HepG2 (cell line): Measurements from ENCODE around the gene CLIC1. TPM values are rescaled to one million over a fixed set of nuclear protein-coding genes. Genes with fewer than 3 reads are reported as not detected.

ENCODE experiments used
- ZNF235 ChIP-seq: sonication (generic); formaldehyde crosslinking; IDR thresholded peaks from 2 replicates; pipeline ENCODE4 v1.8.1; 2023; ENCODE audit warnings: mild to moderate bottlenecking, missing genetic modification reagents, borderline replicate concordance
- ZNF367 ChIP-seq: sonication (generic); formaldehyde crosslinking; IDR thresholded peaks from 2 replicates; pipeline ENCODE4 v1.4.0; 2020; ENCODE audit warnings: missing genetic modification reagents, borderline replicate concordance
- ZNF703 ChIP-seq: sonication (generic); formaldehyde crosslinking; IDR thresholded peaks from 2 replicates; pipeline ENCODE4 v1.5.1; 2020; ENCODE audit warnings: missing genetic modification reagents, mild to moderate bottlenecking, moderate library complexity, borderline replicate concordance
- ZNF720 ChIP-seq: sonication (generic); formaldehyde crosslinking; IDR thresholded peaks from 2 replicates; pipeline ENCODE4 v1.4.0; 2020; ENCODE audit warnings: missing genetic modification reagents
- polyA plus RNA-seq, 8 experiments: library from polyadenylated mRNA; depleted of rRNA in 3 of 8; stranded (reverse) in 7 of 8; unstranded in 1 of 8; fragments of >200 nt; fragmentation: Illumina TruSeq in 4 of 8; extraction: Trizol in 4 of 8; gene quantifications; 2 replicates each; pipeline versions ENCODE4 v1.2.1 to v1.2.3, GENCODE V29; 2011 to 2016; ENCODE audit warnings: low read depth in 4 of 8, missing spikeins in 1 of 8, mixed read lengths in 1 of 8; ENCODE audit not compliant: insufficient read depth in 1 of 8
- total RNA-seq, 5 experiments: library from RNA; depleted of rRNA; stranded (reverse); fragments of >200 nt; fragmentation: Illumina TruSeq; extraction: Trizol; gene quantifications; 2 replicates each; pipeline ENCODE4 v1.2.3, GENCODE V29; 2016; ENCODE audit warnings: low read depth in 1 of 5
- TF ChIP-seq, protein P1 (sequence below): sonication (generic); formaldehyde crosslinking; IDR thresholded peaks from one replicate; pipeline ENCODE4 v1.5.1; 2020; ENCODE audit warnings: mild to moderate bottlenecking, missing genetic modification reagents; ENCODE audit errors: not compliant biosample characterization
- TF ChIP-seq, protein P2 (sequence below): sonication (generic); formaldehyde crosslinking; IDR thresholded peaks from 2 replicates; pipeline ENCODE4 v1.4.0; 2020; ENCODE audit warnings: missing genetic modification reagents
- TF ChIP-seq, protein P3 (sequence below): sonication (generic); formaldehyde crosslinking; IDR thresholded peaks from 2 replicates; pipeline ENCODE4 v1.5.0; 2020; ENCODE audit warnings: missing genetic modification reagents
- TF ChIP-seq, protein P4 (sequence below): sonication (generic); formaldehyde crosslinking; IDR thresholded peaks from 2 replicates; pipeline ENCODE4 v1.5.0; 2020; ENCODE audit warnings: missing genetic modification reagents

Gene CLIC1
- total and polyA plus RNA-seq, 2 of the 13 experiments (the other 11 are each of a cell fraction or from before 2014, with no cell fraction given): 602 to 891 TPM

DNA sequence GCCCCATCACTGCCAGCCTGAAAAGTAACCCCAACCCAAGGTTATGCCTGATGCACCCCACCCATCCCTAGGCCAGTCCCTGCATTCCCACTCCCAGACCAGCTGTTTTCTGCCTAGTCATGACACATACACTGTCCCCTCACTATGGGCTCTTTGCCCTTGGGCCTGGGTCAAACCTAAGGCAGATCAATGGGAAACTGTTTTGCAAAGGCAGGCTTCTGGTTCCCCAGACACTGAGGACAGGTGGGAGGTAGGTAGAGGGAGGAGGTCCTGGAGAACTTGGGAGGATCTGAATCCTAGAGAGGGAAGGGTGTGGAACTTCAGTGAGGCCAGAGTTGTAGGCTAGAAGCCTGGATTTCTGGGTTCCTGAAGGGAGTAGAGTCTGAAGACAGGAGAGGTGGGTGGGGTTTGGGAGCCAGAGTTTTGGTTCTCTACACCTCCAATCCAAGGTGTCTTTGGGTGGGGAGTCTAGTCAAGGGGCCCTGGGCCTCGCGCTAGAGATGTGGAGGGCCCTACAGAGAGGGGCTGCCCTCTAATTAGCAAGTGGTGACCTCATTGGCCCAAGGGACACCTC, 2.0 kb downstream of the CLIC1 start (continued):
- TF ChIP-seq, protein P1, sequence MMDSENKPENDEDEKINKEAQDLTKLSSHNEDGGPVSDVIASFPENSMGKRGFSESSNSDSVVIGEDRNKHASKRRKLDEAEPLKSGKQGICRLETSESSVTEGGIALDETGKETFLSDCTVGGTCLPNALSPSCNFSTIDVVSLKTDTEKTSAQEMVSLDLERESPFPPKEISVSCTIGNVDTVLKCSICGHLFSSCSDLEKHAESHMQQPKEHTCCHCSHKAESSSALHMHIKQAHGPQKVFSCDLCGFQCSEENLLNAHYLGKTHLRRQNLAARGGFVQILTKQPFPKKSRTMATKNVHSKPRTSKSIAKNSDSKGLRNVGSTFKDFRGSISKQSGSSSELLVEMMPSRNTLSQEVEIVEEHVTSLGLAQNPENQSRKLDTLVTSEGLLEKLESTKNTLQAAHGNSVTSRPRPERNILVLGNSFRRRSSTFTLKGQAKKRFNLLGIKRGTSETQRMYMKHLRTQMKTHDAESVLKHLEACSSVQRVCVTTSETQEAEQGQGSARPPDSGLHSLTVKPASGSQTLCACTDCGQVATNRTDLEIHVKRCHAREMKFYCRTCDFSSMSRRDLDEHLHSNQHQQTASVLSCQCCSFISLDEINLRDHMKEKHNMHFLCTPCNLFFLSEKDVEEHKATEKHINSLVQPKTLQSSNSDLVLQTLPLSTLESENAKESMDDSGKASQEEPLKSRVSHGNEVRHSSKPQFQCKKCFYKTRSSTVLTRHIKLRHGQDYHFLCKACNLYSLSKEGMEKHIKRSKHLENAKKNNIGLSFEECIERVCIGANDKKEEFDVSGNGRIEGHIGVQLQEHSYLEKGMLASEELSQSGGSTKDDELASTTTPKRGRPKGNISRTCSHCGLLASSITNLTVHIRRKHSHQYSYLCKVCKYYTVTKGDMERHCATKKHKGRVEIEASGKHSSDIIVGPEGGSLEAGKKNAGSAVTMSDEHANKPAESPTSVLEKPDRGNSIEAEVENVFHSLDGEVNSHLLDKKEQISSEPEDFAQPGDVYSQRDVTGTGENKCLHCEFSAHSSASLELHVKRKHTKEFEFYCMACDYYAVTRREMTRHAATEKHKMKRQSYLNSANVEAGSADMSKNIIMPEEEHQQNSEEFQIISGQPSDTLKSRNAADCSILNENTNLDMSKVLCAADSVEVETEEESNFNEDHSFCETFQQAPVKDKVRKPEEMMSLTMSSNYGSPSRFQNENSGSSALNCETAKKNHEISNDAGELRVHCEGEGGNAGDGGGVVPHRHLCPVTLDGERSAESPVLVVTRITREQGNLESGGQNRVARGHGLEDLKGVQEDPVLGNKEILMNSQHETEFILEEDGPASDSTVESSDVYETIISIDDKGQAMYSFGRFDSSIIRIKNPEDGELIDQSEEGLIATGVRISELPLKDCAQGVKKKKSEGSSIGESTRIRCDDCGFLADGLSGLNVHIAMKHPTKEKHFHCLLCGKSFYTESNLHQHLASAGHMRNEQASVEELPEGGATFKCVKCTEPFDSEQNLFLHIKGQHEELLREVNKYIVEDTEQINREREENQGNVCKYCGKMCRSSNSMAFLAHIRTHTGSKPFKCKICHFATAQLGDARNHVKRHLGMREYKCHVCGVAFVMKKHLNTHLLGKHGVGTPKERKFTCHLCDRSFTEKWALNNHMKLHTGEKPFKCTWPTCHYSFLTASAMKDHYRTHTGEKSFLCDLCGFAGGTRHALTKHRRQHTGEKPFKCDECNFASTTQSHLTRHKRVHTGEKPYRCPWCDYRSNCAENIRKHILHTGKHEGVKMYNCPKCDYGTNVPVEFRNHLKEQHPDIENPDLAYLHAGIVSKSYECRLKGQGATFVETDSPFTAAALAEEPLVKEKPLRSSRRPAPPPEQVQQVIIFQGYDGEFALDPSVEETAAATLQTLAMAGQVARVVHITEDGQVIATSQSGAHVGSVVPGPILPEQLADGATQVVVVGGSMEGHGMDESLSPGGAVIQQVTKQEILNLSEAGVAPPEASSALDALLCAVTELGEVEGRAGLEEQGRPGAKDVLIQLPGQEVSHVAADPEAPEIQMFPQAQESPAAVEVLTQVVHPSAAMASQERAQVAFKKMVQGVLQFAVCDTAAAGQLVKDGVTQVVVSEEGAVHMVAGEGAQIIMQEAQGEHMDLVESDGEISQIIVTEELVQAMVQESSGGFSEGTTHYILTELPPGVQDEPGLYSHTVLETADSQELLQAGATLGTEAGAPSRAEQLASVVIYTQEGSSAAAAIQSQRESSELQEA (CRISPR knock-in tag): no peak
- TF ChIP-seq, protein P2, sequence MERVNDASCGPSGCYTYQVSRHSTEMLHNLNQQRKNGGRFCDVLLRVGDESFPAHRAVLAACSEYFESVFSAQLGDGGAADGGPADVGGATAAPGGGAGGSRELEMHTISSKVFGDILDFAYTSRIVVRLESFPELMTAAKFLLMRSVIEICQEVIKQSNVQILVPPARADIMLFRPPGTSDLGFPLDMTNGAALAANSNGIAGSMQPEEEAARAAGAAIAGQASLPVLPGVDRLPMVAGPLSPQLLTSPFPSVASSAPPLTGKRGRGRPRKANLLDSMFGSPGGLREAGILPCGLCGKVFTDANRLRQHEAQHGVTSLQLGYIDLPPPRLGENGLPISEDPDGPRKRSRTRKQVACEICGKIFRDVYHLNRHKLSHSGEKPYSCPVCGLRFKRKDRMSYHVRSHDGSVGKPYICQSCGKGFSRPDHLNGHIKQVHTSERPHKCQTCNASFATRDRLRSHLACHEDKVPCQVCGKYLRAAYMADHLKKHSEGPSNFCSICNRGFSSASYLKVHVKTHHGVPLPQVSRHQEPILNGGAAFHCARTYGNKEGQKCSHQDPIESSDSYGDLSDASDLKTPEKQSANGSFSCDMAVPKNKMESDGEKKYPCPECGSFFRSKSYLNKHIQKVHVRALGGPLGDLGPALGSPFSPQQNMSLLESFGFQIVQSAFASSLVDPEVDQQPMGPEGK: no peak
- TF ChIP-seq, protein P3, sequence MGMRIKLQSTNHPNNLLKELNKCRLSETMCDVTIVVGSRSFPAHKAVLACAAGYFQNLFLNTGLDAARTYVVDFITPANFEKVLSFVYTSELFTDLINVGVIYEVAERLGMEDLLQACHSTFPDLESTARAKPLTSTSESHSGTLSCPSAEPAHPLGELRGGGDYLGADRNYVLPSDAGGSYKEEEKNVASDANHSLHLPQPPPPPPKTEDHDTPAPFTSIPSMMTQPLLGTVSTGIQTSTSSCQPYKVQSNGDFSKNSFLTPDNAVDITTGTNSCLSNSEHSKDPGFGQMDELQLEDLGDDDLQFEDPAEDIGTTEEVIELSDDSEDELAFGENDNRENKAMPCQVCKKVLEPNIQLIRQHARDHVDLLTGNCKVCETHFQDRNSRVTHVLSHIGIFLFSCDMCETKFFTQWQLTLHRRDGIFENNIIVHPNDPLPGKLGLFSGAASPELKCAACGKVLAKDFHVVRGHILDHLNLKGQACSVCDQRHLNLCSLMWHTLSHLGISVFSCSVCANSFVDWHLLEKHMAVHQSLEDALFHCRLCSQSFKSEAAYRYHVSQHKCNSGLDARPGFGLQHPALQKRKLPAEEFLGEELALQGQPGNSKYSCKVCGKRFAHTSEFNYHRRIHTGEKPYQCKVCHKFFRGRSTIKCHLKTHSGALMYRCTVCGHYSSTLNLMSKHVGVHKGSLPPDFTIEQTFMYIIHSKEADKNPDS (CRISPR knock-in tag): no peak
- TF ChIP-seq ZNF367 (no peak), ZNF703 (CRISPR knock-in tag) (no peak), ZNF720 (CRISPR knock-in tag) (no peak), ZNF235 (CRISPR knock-in tag) (no peak)
- TF ChIP-seq, protein P4, sequence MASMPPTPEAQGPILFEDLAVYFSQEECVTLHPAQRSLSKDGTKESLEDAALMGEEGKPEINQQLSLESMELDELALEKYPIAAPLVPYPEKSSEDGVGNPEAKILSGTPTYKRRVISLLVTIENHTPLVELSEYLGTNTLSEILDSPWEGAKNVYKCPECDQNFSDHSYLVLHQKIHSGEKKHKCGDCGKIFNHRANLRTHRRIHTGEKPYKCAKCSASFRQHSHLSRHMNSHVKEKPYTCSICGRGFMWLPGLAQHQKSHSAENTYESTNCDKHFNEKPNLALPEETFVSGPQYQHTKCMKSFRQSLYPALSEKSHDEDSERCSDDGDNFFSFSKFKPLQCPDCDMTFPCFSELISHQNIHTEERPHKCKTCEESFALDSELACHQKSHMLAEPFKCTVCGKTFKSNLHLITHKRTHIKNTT (CRISPR knock-in tag): no peak
